CD14-positive monocyte (primary cell): ENCODE measurements around the gene TTLL13. TPM values are rescaled to one million over a fixed set of nuclear protein-coding genes. Genes with fewer than 3 reads are reported as not detected.

Source experiments
- DNase-seq, 3 donors: peaks; one replicate each; pipeline ENCODE4 v3.0.0-alpha.2; 2011 to 2022
- H2AFZ ChIP-seq: 2 replicates; pipeline ENCODE4 v1.6.0; 2012; ENCODE audit warnings: mild to moderate bottlenecking, low read depth, low read length, inconsistent platforms; ENCODE audit not compliant: insufficient read depth, poor library complexity, severe bottlenecking
- H3K27ac ChIP-seq, 2 donors: 1 replicate in 1 of 2; 2 replicates in 1 of 2; pipeline ENCODE4 v1.5.1; 2012 to 2013; ENCODE audit warnings: low read length in 2 of 2, control low read depth in 1 of 2, inconsistent platforms in 1 of 2, low read depth in 1 of 2, mild to moderate bottlenecking in 1 of 2
- H3K27me3 ChIP-seq, 2 donors: one replicate each; pipeline versions ENCODE4 v1.6.0 to v1.6.1; 2011 to 2013; ENCODE audit warnings: low read length in 2 of 2; ENCODE audit not compliant: control insufficient read depth in 2 of 2, insufficient read depth in 2 of 2
- H3K36me3 ChIP-seq, 2 donors: replicated peaks in 1 of 2; 1 replicate in 1 of 2; 2 replicates in 1 of 2; pipeline versions ENCODE4 v1.5.1 to v1.6.1; 2012 to 2013; ENCODE audit warnings: low read length in 2 of 2, control low read depth in 1 of 2, inconsistent platforms in 1 of 2, mild to moderate bottlenecking in 1 of 2; ENCODE audit not compliant: insufficient read depth in 2 of 2, control insufficient read depth in 1 of 2
- H3K4me1 ChIP-seq, 2 donors: 1 replicate in 1 of 2; 2 replicates in 1 of 2; pipeline versions ENCODE4 v1.5.1 to v1.6.1; 2012 to 2013; ENCODE audit warnings: low read length in 2 of 2, control low read depth in 1 of 2, inconsistent platforms in 1 of 2, mild to moderate bottlenecking in 1 of 2, moderate library complexity in 1 of 2; ENCODE audit not compliant: insufficient read depth in 2 of 2, control insufficient read depth in 1 of 2
- H3K4me2 ChIP-seq: replicated peaks from 2 replicates; pipeline ENCODE3; 2012; ENCODE audit warnings: low read length, moderate library complexity, mild to moderate bottlenecking; ENCODE audit not compliant: poor library complexity, severe bottlenecking; ENCODE audit errors: extremely low read depth
- H3K4me3 ChIP-seq, 3 experiments: fragments of 200-600 bp in 1 of 3; sonication (generic) in 1 of 3; replicated peaks in 1 of 3; 1 replicate in 2 of 3; 2 replicates in 1 of 3; pipeline ENCODE4 v1.5.1; 2011 to 2013; ENCODE audit warnings: low read length in 3 of 3, mild to moderate bottlenecking in 3 of 3, control low read depth in 2 of 3, low read depth in 2 of 3, inconsistent platforms in 1 of 3, moderate library complexity in 1 of 3
- H3K79me2 ChIP-seq: 2 replicates; pipeline ENCODE4 v1.6.0; 2012; ENCODE audit warnings: mild to moderate bottlenecking, control low read depth, inconsistent platforms, low read length, moderate library complexity; ENCODE audit not compliant: insufficient read depth
- H3K9ac ChIP-seq: 2 replicates; pipeline ENCODE4 v1.6.0; 2017; ENCODE audit warnings: low read length, mild to moderate bottlenecking; ENCODE audit not compliant: insufficient read depth, poor library complexity, severe bottlenecking
- H3K9me3 ChIP-seq, 2 donors: replicated peaks in 1 of 2; 1 replicate in 1 of 2; 2 replicates in 1 of 2; pipeline versions ENCODE4 v1.5.1 to v1.6.1; 2012 to 2013; ENCODE audit warnings: low read length in 2 of 2, control low read depth in 1 of 2; ENCODE audit not compliant: control insufficient read depth in 1 of 2, insufficient read depth in 1 of 2
- H4K20me1 ChIP-seq: 2 replicates; pipeline ENCODE4 v1.6.0; 2012; ENCODE audit warnings: mild to moderate bottlenecking, low read length, control low read depth, moderate library complexity; ENCODE audit not compliant: insufficient read depth
- H3K27ac Mint-ChIP-seq, 7 donors: one replicate each; pipeline ENCODE4 v1.8.0; 2020; ENCODE audit warnings: mild to moderate bottlenecking in 7 of 7, mixed read lengths in 7 of 7, moderate library complexity in 6 of 7, inconsistent platforms in 2 of 7
- H3K27me3 Mint-ChIP-seq, 3 donors: one replicate each; pipeline ENCODE4 v1.8.0; 2021 to 2022; ENCODE audit warnings: low read depth in 3 of 3, mild to moderate bottlenecking in 3 of 3, mixed read lengths in 3 of 3, moderate library complexity in 3 of 3, inconsistent platforms in 1 of 3
- H3K36me3 Mint-ChIP-seq, 2 donors: one replicate each; pipeline ENCODE4 v1.8.0; 2020; ENCODE audit warnings: mixed read lengths in 2 of 2, inconsistent platforms in 1 of 2, mild to moderate bottlenecking in 1 of 2
- H3K4me1 Mint-ChIP-seq: one replicate; pipeline ENCODE4 v1.8.0; 2020; ENCODE audit warnings: mild to moderate bottlenecking, mixed read lengths
- H3K4me3 Mint-ChIP-seq, 2 donors: one replicate each; pipeline ENCODE4 v1.8.0; 2020; ENCODE audit warnings: mild to moderate bottlenecking in 2 of 2, mixed read lengths in 2 of 2, moderate library complexity in 1 of 2
- H3K9me3 Mint-ChIP-seq, 7 donors: one replicate each; pipeline ENCODE4 v1.8.0; 2020 to 2022; ENCODE audit warnings: mixed read lengths in 7 of 7, mild to moderate bottlenecking in 6 of 7, moderate library complexity in 6 of 7, inconsistent platforms in 2 of 7
- CTCF ChIP-seq: fragments of 200-600 bp; IDR thresholded peaks from one replicate; pipeline ENCODE4 v1.8.0; 2022; ENCODE audit warnings: antibody characterized with exemption, mild to moderate bottlenecking
- WGBS: methylation state at CpG from one replicate; pipeline ENCODE4 v1.1.5; 2013; ENCODE audit warnings: missing lambda C conversion rate; ENCODE audit not compliant: insufficient coverage; 5-methylcytosine and 5-hydroxymethylcytosine counted together
- intact Hi-C, 2 donors: fragments of 100-400 bp; cut with micrococcal nuclease; formaldehyde crosslinking; loops; one replicate each; pipeline versions ENCODE4 v1.15.0 to v1.15.1; 2023
- polyA plus RNA-seq, 3 donors: library from polyadenylated mRNA; depleted of rRNA in 1 of 3; unstranded in 2 of 3; stranded (reverse) in 1 of 3; fragments of 300-500 nt in 2 of 3; fragments of >200 nt in 1 of 3; fragmentation: Illumina TruSeq in 2 of 3; gene quantifications; 1 replicate in 2 of 3; 2 replicates in 1 of 3; pipeline ENCODE4 v1.2.3, GENCODE V29; 2012 to 2021

Gene TTLL13
- polyA plus RNA-seq, 3 donors: 0.08 to 0.13 TPM; not detected in 1

GRCh38 chr15:90266061-90266431, 16.7 kb downstream of the TTLL13 start:
- Histone ChIP-seq H3K9me3 (no peaks in the 10 kb centered on the region), H3K27me3 (no peaks in the 10 kb centered on the region), H3K4me3 (peak overlapping the region; percentile 67 to 91 (median 80)), H3K4me1 (peaks cover 26 to 35% of the 10 kb centered on the region in 2 donors), H3K36me3 (peaks cover 16 to 31% of the 10 kb centered on the region in 2 donors), H3K9ac (peak overlapping the region; percentile 81), H2AFZ (peak overlapping the region; percentile 95), H3K4me2 (peak overlapping the region; percentile 85), H3K79me2 (peaks cover 52% of the 10 kb centered on the region), H4K20me1 (peaks cover 17% of the 10 kb centered on the region), H3K27ac (peak overlapping the region; percentile 91)
- Mint-ChIP-seq H3K4me3 (peak overlapping the region; percentile 94 to 95), H3K27ac (peak overlapping the region; percentile 91 to 98 (median 97)), H3K4me1 (peaks cover 41% of the 10 kb centered on the region), H3K9me3 (no peaks in the 10 kb centered on the region), H3K36me3 (peaks cover 23 to 26% of the 10 kb centered on the region in 2 donors), H3K27me3 (peaks cover 0 to 2% (median 0%) of the 10 kb centered on the region in 3 donors)
- no peak for TF ChIP-seq CTCF
- DNase-seq: peak; percentile 21 to 27 (median 25)
- intact Hi-C loops: loop anchor here in 1 of 2 donors (5.0 kb wide), 1 partner anchor 34 kb away; the partner anchor contains the start of genes CIB1 and GDPGP1
- 0% methylated on average over 7 of the region's 16 CpGs for WGBS

- WGBS: no CpG with 5 or more reads among the region's 15 CpGs
- Histone ChIP-seq H3K4me2 (peak overlapping the region; percentile 85), H3K36me3 (peaks cover 20 to 36% of the 10 kb centered on the region in 2 donors), H4K20me1 (peaks cover 21% of the 10 kb centered on the region), H3K9ac (peak overlapping the region; percentile 81), H3K4me1 (peaks cover 26 to 35% of the 10 kb centered on the region in 2 donors), H3K27me3 (no peaks in the 10 kb centered on the region), H3K79me2 (peaks cover 56% of the 10 kb centered on the region), H3K9me3 (no peaks in the 10 kb centered on the region), H3K27ac (peak overlapping the region; percentile 91), H3K4me3 (peak overlapping the region; percentile 67 to 91 (median 80)), H2AFZ (peak overlapping the region; percentile 95)
- Mint-ChIP-seq H3K27me3 (peaks cover 0 to 2% (median 0%) of the 10 kb centered on the region in 3 donors), H3K9me3 (no peaks in the 10 kb centered on the region), H3K36me3 (peaks cover 28 to 30% of the 10 kb centered on the region in 2 donors), H3K27ac (peak overlapping the region; percentile 91 to 98 (median 97)), H3K4me3 (peak overlapping the region; percentile 94 to 95), H3K4me1 (peaks cover 41% of the 10 kb centered on the region)
- no peak for DNase-seq
- TF ChIP-seq CTCF: no peak
- intact Hi-C loops: loop anchor here in 1 of 2 donors (5.0 kb wide), 1 partner anchor 34 kb away; the partner anchor contains the start of genes CIB1 and GDPGP1
These were observed 17.1 kb downstream of the TTLL13 start for GRCh38 chr15:90266485-90266884.
